HG02943 (cell line): ENCODE measurements around the gene SHLD1.

Source experiments
- ATAC-seq: cut with Tn5 transposase; IDR thresholded peaks from one replicate; pipeline ENCODE4 v1.9.1; 2021; ENCODE audit warnings: mild to moderate bottlenecking, low read depth, moderate library complexity; ENCODE audit not compliant: unreplicated experiment

The SHLD1 gene

DNA sequence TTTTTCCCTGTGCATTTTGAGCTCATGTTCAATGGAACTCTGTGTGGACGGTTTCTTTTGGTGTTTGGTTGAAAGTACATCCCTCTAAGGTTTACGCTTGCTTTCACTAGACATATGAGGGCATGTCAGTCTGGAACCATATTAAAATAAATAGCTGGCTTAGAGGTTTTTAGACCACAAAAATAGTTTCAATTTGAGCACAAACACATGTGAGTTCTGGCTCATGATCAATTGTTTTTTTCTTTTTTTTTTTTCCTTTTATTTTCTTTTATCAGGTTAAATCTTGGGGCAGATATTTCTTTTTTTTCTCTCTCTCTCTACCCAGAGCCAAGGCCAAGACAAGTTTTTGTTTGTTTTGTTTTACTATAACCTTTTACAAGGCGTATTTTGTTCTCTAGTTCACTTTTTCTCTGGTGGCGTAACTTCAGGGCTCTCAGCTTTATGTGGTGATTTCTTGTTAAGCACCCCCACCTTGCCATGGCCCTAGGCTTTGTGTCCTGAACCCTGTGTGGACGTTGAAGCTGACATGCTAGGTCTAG is 92.9 kb downstream of the SHLD1 start:
- ATAC-seq, result peak; percentile 64

DNA sequence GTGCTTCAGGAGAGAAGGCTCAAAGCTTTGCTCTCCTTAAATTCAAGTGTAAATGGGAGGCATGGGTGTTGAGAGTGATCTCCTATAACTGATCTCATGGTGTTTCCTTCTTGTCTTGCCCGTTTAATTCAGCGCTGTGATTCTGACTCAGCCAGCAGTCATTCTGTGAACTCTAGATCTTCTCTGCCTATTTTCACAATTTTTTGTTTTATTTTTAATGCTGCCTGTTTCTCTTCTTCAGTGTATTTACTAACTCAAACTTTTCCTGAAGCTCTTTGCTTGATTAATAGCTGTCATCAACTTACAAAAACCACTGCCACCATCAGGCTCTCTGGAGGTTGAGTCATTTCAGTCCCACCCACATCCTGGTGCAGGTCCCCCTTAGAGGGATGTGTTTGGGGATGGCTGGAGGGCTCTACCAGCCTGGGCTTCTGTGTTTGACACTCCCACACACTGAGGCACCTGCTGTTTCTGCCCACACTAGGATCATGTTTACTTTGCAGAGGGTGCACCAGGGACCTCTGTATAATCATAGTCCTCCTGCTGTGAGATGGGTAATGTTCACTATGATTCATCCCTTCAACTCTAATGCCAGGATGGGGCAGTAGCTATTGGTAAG is 94.0 kb downstream of the SHLD1 start:
- peak; percentile 72 for ATAC-seq

DNA sequence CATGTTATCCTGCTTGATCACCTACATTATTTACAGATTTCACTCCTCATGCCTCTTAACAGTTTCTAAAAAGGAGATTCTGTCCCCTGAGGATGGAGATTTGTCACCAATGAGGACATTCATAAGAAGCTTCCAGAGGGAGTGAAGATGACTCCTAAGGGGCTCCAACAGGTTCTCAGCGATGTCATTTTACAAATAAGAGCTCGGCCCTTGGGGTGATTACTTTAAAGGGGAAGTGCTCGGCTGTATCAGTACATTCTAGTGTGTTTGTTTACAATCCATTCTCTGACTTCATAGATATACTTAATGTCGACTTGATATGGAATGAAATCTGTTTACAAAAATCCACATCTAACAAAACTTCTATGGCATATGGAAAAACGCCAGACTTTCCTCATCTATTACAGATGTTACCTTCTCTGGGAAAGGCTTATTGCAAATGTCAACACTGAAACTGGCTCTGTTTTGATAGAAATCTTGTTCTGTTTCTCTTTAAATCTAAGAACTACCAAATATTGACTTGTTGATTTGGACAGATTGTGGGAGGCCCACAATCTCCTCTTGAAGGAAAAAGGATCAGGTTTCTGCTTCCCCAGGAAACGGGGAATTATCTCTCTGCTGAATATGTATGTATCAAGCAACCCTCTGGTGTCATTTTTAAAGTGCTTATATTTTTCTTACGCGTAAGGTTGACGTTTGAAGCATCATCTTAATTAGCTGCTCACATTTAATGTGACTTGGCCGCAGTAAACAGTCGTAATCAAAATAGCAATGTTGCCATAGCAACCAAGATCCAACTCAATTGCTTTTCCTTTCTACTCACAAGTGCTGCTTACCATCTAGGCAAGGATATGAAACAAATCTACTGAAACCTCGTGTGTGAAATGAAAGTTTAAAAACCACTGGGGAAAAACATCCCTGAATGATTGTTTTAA is 95.7 kb downstream of the SHLD1 start:
- no peak for ATAC-seq

DNA sequence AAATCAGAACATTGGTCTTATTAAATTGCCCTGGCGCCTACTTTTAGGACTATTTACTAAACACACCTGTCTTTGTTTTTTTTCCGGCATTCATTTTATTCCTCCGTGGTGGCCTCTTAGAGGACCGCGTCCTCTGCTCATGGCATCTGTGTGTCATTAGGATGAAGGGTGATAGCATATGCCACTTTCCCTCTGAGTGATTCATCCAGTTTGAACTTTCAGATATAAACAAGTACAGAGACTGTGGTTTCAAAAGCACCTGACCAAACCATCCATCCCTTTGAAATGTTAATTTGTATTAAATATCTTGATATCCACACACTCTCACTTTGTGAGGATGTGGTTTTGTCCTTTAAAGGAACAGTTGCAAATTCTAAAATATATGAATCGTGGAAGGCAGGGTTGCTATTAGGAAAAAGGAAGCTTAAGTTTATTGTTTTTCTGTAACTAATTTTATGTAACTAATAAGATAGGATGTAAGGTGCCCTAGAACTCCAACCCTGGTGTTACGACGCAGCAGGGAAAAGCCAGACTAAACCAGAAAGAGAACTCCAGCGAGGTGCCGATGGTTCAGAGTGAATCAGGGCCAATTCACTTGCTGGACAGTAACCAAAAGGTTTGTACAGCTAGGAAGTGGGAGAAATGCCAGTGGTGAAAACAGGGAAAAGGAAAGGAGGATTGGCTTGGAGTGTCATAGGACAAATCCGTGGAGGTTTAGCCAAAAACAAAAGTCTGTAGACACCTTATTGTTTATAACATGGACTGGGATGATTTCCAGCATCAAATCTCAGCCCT is 98.7 kb downstream of the SHLD1 start:
- no peak for ATAC-seq

GRCh38 chr20:5855939-5856338 is 105.7 kb downstream of the SHLD1 start:
- ATAC-seq, result no peak

- no peak for ATAC-seq
Measured at GRCh38 chr20:5859608-5860007, 109.4 kb downstream of the SHLD1 start.

DNA sequence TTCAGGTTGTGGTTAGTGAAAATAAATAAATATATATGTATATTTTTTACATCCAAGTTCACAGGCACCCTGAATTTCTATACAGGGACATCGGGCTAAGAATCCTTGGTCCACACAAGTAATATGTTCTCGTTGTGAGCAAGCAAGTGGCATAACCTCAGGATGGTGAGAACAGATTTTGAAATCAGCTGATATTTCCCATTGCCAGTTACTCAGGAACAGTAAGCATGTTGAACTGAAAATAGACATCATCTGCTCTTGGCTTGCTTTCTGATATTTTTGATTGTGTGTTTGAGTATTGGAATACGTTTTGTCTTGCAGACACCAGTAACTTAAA is 112.5 kb downstream of the SHLD1 start:
- ATAC-seq, result no peak

- ATAC-seq, result no peak
Measured at GRCh38 chr20:5863040-5863833, 113.0 kb downstream of the SHLD1 start.

GRCh38 chr20:5864428-5864827 is 114.2 kb downstream of the SHLD1 start:
- ATAC-seq, result no peak

- no peak for ATAC-seq
Measured at GRCh38 chr20:5864873-5865587, 114.8 kb downstream of the SHLD1 start.

GRCh38 chr20:5865604-5866003 is 115.4 kb downstream of the SHLD1 start:
- ATAC-seq, result no peak

DNA sequence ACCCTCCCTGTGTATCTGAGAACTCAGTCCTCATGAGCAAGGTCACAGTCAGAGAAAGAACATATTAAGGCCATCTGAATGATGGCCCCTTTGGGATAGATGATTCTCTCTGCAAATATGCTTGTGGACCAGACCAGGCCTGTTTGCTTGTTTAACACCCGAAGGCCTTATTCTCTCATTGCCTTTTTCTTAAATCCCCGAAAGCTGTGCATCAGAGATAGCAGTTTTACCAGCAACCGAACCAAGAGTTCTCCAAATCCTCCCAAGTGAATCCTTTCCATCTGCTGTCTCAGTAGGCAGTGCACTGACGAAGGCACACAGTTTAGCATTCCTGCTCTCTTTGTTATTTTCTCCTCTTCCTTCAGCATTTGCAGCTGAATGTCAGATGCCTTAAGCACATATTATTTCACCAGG is 120.4 kb downstream of the SHLD1 start:
- no peak for ATAC-seq

DNA sequence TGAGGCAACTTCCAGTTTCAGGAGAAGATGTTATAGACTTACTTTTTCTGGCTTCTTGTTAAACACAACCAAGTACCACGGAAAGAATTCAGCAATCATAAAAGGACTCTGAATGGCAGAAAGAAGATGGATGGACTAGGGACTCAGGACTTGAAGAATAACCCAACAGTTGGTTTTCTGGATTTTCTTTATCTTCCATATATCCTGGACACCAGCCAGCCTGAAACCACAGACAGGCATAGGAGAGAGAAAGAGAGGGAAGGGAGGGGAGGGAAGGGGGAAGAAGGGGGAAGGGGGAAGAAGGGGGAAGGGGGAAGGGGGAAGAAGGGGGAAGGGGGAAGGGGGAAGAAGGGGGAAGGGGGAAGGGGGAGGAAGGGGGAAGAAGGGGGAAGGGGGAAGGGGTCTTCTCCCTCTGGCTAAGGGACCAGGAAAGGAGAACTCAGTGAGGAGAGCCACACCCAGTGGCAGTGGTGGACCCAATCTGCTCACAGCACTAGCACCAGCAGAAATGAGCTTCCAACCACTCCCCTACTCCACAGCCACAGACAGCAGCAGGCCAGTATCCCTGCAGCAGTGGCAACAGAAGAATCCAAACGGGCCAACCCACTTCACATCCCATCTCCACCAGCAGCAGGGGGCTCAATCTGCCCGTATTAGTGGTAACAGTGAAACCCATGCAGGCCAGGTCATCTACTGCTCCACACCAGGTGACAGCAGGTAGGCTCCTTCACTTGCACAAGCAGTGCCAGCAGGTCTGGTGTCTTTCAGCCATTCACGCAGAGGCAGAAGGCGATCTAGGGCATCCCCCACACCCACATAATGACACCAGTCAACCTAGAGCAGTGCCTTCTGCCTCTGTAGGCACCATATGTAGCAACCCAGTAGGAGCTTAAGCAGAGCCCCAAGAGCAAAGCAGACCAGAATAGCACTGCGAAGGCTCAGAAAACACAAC is 121.5 kb downstream of the SHLD1 start:
- no peak for ATAC-seq

- no peak for ATAC-seq
Measured at GRCh38 chr20:5877128-5877527, 126.9 kb downstream of the SHLD1 start.

DNA sequence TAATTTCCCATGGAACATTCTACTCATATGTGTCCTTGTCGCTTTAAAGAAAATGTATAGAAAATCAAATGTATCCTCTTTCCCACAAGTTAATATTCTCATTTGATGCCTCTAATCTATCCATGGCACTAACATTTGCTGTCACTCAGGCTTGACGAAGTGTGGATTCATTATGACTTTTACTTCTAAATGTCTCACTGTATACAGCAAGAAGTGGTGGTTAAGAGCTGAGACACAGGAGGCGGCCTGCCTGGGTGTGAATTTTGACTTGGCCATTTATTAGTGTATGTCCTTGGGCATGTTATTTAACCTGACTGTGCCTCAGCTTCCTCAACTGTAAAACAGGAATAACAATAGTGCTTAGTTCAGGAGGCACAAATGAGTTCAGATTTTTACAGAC is 130.1 kb downstream of the SHLD1 start:
- ATAC-seq, result no peak

GRCh38 chr20:5881703-5882102 is 131.5 kb downstream of the SHLD1 start:
- ATAC-seq, result no peak

- no peak for ATAC-seq
Measured at GRCh38 chr20:5882166-5882565, 132.0 kb downstream of the SHLD1 start.
